K562 (cell line): ENCODE results near the gene ATG13. TPM values are rescaled to one million over a fixed set of nuclear protein-coding genes. Genes with fewer than 3 reads are reported as not detected.

Experiments
- ADNP ChIP-seq: fragments of 200-800 bp; sonication (Bioruptor generic); IDR thresholded peaks from 2 replicates; pipeline ENCODE4 v1.6.1; 2016; ENCODE audit warnings: missing genetic modification characterization, missing compliant biosample characterization
- ATF6 ChIP-seq: sonication (generic); formaldehyde crosslinking; IDR thresholded peaks from 2 replicates; pipeline ENCODE4 v1.4.0; 2020; ENCODE audit warnings: mild to moderate bottlenecking, missing genetic modification reagents
- CAMTA2 ChIP-seq: fragments of 250-450 bp; sonication (Bioruptor Pico); conservative IDR thresholded peaks from 2 replicates; pipeline ENCODE4 v1.5.1; 2022
- ERF ChIP-seq: fragments of 450-650 bp; formaldehyde crosslinking; IDR thresholded peaks from 2 replicates; pipeline ENCODE4 v1.4.0; 2020; ENCODE audit warnings: mild to moderate bottlenecking, mixed read lengths
- ETV1 ChIP-seq: fragments of 450-650 bp; conservative IDR thresholded peaks from 2 replicates; pipeline ENCODE4 v1.6.1; 2016; ENCODE audit warnings: missing genetic modification characterization, control low read depth, low read depth, missing compliant biosample characterization
- HDAC1 ChIP-seq, 2 experiments: fragments of 450-650 bp; IDR thresholded peaks; 2 replicates each; pipeline ENCODE4 v1.6.1; 2016 to 2017; ENCODE audit warnings: inconsistent platforms in 1 of 2, mild to moderate bottlenecking in 1 of 2, moderate library complexity in 1 of 2
- HDAC3 ChIP-seq: fragments of 450-650 bp; IDR thresholded peaks from 2 replicates; pipeline ENCODE4 v1.6.1; 2018; ENCODE audit warnings: borderline replicate concordance, mild to moderate bottlenecking, moderate library complexity; ENCODE audit not compliant: partially characterized antibody
- HDAC6 ChIP-seq: IDR thresholded peaks from 2 replicates; pipeline ENCODE4 v1.6.1; 2012; ENCODE audit warnings: low read depth, mild to moderate bottlenecking, control low read depth, inconsistent platforms, low read length, moderate library complexity
- HOXB6 ChIP-seq: fragments of 250-450 bp; sonication (Bioruptor Pico); IDR thresholded peaks from 2 replicates; pipeline ENCODE4 v1.5.1; 2022; ENCODE audit warnings: mild to moderate bottlenecking, borderline replicate concordance
- IRF9 ChIP-seq: fragments of 450-650 bp; IDR thresholded peaks from 2 replicates; pipeline ENCODE4 v1.6.1; 2016; ENCODE audit warnings: missing biosample characterization, missing genetic modification characterization
- KLF10 ChIP-seq: fragments of 250-450 bp; sonication (Bioruptor Pico); IDR thresholded peaks from 2 replicates; pipeline ENCODE4 v1.6.1; 2021; ENCODE audit warnings: matching md5 sums
- MEF2A ChIP-seq: IDR thresholded peaks from 2 replicates; pipeline ENCODE4 v1.6.1; 2011; ENCODE audit warnings: low read depth, mild to moderate bottlenecking, low read length, moderate library complexity; ENCODE audit not compliant: control insufficient read depth
- PHF21A ChIP-seq: fragments of 450-650 bp; IDR thresholded peaks from 2 replicates; pipeline ENCODE4 v1.6.1; 2017; ENCODE audit warnings: low read depth, borderline replicate concordance
- SIN3B ChIP-seq: fragments of 450-650 bp; IDR thresholded peaks from 2 replicates; pipeline ENCODE4 v1.6.1; 2017; ENCODE audit warnings: low read depth, mild to moderate bottlenecking, moderate library complexity
- YY1 ChIP-seq, 3 experiments: IDR thresholded peaks; 2 replicates each; pipeline ENCODE4 v1.6.1; 2011; ENCODE audit warnings: low read length in 2 of 3, mild to moderate bottlenecking in 2 of 3, moderate library complexity in 2 of 3, borderline replicate concordance in 1 of 3, control low read depth in 1 of 3, low read depth in 1 of 3; ENCODE audit not compliant: insufficient read depth in 3 of 3, insufficient replicate concordance in 2 of 3, control insufficient read depth in 1 of 3, insufficient read length in 1 of 3; ENCODE audit errors: extremely low read depth in 1 of 3
- ZNF143 ChIP-seq: sonication (generic); formaldehyde crosslinking; IDR thresholded peaks from 2 replicates; pipeline ENCODE4 v1.9.0; 2022; ENCODE audit warnings: mild to moderate bottlenecking, missing genetic modification reagents
- polyA plus RNA-seq, 8 experiments: library from polyadenylated mRNA; depleted of rRNA in 4 of 8; stranded (reverse) in 5 of 8; unstranded in 3 of 8; fragments of >200 nt; fragmentation: Nextera tagmentation in 2 of 8; fragmentation: Illumina TruSeq in 1 of 8; extraction: Ambion mirVana in 2 of 8; extraction: Trizol in 1 of 8; gene quantifications; 2 replicates each; pipeline versions ENCODE4 v1.2.1 to v1.2.3, GENCODE V29; 2011 to 2014; ENCODE audit warnings: inconsistent platforms in 1 of 8, missing spikeins in 1 of 8
- total RNA-seq, 7 experiments: library from RNA; depleted of rRNA in 6 of 7; stranded (reverse); fragments of >200 nt in 6 of 7; fragmentation: Illumina TruSeq in 2 of 7; extraction: Trizol in 2 of 7; gene quantifications; 2 replicates each; pipeline versions ENCODE4 v1.2.1 to v1.2.3, GENCODE V29; 2011 to 2021; ENCODE audit warnings: low replicate concordance in 1 of 7
- TF ChIP-seq, protein P1 (sequence below), 2 experiments: fragments of 450-650 bp; IDR thresholded peaks; 2 replicates each; pipeline ENCODE4 v1.6.1; 2016
- TF ChIP-seq, protein P2 (sequence below): fragments of 250-450 bp; sonication (Bioruptor Pico); IDR thresholded peaks from 2 replicates; pipeline ENCODE4 v1.4.0; 2020
- TF ChIP-seq, protein P3 (sequence below), 2 experiments: fragments of 450-650 bp in 1 of 2; sonication (generic) in 1 of 2; formaldehyde crosslinking in 1 of 2; IDR thresholded peaks in 1 of 2; conservative IDR thresholded peaks in 1 of 2; 2 replicates each; pipeline versions ENCODE4 v1.6.1 to v1.8.1; 2016 to 2023; ENCODE audit warnings: mild to moderate bottlenecking in 2 of 2, moderate library complexity in 2 of 2, inconsistent platforms in 1 of 2, missing genetic modification reagents in 1 of 2

ATG13 gene
- total and polyA plus RNA-seq, 9 of the 15 experiments (the other 6 are each of a cell fraction or from before 2014, with no cell fraction given) = 13.1 to 61.5 (median 36.5) TPM

DNA sequence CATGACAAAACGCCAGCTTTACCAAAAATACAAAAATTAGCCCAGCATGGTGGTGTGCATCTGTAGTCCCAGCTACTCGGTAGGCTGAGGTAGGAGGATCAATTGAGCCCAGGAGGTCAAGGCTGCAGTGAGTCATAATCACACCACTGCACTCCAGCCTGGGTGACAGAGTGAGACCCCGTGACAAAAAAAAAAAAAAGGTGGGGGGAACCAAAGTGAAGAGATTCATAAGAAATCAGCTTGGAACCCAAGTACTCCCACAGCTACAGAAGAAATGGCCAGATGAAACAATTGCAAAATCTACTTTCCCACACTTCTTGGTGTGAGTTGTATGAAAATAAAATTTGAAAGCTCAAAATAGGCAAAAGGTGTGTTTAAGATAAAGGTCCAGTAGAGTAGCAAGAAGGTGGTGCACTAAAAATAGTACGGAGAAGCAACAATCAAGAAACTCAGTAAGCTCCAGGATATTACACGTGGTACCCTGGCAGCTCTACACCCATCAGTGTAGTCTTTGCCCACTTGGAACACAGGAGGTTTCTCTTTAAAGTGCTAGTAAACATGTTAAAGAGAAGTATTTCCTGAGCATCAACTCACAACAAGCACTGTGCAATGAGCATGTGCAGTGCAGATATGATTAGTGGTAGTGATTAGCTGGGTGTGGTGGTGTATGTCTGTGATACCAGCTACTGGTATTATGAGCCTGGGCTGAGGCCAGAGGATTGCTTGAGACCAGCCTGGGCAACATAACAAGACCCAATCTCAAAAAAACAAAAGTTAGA, 5.6 kb upstream of the ATG13 start (continued):
- TF ChIP-seq HDAC6 = no peak
- no peak for TF ChIP-seq ATF6 (CRISPR knock-in tag)
- no peak for TF ChIP-seq SIN3B
- no peak for TF ChIP-seq MEF2A
- TF ChIP-seq KLF10 (CRISPR knock-in tag) = no peak
- TF ChIP-seq ETV1 (tag) = no peak
- TF ChIP-seq, protein P1, sequence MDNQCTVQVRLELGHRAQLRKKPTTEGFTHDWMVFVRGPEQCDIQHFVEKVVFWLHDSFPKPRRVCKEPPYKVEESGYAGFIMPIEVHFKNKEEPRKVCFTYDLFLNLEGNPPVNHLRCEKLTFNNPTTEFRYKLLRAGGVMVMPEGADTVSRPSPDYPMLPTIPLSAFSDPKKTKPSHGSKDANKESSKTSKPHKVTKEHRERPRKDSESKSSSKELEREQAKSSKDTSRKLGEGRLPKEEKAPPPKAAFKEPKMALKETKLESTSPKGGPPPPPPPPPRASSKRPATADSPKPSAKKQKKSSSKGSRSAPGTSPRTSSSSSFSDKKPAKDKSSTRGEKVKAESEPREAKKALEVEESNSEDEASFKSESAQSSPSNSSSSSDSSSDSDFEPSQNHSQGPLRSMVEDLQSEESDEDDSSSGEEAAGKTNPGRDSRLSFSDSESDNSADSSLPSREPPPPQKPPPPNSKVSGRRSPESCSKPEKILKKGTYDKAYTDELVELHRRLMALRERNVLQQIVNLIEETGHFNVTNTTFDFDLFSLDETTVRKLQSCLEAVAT (IDR thresholded peaks at IDR 0.05) = no peak
- TF ChIP-seq, protein P2, sequence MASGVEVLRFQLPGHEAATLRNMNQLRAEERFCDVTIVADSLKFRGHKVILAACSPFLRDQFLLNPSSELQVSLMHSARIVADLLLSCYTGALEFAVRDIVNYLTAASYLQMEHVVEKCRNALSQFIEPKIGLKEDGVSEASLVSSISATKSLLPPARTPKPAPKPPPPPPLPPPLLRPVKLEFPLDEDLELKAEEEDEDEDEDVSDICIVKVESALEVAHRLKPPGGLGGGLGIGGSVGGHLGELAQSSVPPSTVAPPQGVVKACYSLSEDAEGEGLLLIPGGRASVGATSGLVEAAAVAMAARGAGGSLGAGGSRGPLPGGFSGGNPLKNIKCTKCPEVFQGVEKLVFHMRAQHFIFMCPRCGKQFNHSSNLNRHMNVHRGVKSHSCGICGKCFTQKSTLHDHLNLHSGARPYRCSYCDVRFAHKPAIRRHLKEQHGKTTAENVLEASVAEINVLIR (CRISPR knock-in tag) = no peak
- TF ChIP-seq CAMTA2 (CRISPR knock-in tag) = no peak
- peak; percentile 29; the same call in 1 of the 2 replicates for TF ChIP-seq ADNP (tag)
- TF ChIP-seq, protein P3, sequence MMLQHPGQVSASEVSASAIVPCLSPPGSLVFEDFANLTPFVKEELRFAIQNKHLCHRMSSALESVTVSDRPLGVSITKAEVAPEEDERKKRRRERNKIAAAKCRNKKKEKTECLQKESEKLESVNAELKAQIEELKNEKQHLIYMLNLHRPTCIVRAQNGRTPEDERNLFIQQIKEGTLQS (IDR thresholded peaks at IDR 0.05) = peak; percentile 78
- TF ChIP-seq, protein P3 (CRISPR knock-in tag; conservative IDR thresholded peaks at IDR 0.05) = no peak
- TF ChIP-seq HDAC3 = no peak
- no peak for TF ChIP-seq HOXB6
- no peak for TF ChIP-seq YY1 (IDR thresholded peaks at IDR 0.05; ENCODE audit: borderline replicate concordance in 1 of 3, control insufficient read depth in 1 of 3, extremely low read depth in 1 of 3, insufficient read depth in 3 of 3, insufficient read length in 1 of 3, insufficient replicate concordance in 2 of 3, low read depth in 1 of 3, low read length in 2 of 3)
- TF ChIP-seq PHF21A = no peak
- TF ChIP-seq ERF (CRISPR knock-in tag) = no peak
- no peak for TF ChIP-seq IRF9 (tag)
- peak in 1 of 2 experiments; percentile 49; a peak in 1 of 4 replicates for TF ChIP-seq HDAC1 (IDR thresholded peaks at IDR 0.05)
- no peak for TF ChIP-seq ZNF143 (CRISPR knock-in tag)
